Keratinocyte (primary cell): ENCODE data around the gene ITGB6.

ENCODE experiments used
- EZH2 ChIP-seq: IDR thresholded peaks from one replicate; pipeline ENCODE4 v1.6.1; 2012; ENCODE audit warnings: inconsistent platforms, mild to moderate bottlenecking, low read length, moderate library complexity
- TF ChIP-seq, protein P1 (sequence below), 3 experiments: IDR thresholded peaks in 1 of 3; conservative IDR thresholded peaks in 1 of 3; optimal IDR thresholded peaks in 1 of 3; 2 replicates in 2 of 3; 3 replicates in 1 of 3; pipeline versions ENCODE3 to v1.5.1; 2011; ENCODE audit warnings: low read length in 3 of 3, mild to moderate bottlenecking in 3 of 3, moderate library complexity in 2 of 3, control low read depth in 1 of 3, inconsistent platforms in 1 of 3; ENCODE audit not compliant: insufficient read depth in 2 of 3; ENCODE audit errors: extremely low read depth in 1 of 3

GRCh38 chr2:160242893-160243564 is 43.0 kb upstream of the ITGB6 start:
- TF ChIP-seq, protein P1, sequence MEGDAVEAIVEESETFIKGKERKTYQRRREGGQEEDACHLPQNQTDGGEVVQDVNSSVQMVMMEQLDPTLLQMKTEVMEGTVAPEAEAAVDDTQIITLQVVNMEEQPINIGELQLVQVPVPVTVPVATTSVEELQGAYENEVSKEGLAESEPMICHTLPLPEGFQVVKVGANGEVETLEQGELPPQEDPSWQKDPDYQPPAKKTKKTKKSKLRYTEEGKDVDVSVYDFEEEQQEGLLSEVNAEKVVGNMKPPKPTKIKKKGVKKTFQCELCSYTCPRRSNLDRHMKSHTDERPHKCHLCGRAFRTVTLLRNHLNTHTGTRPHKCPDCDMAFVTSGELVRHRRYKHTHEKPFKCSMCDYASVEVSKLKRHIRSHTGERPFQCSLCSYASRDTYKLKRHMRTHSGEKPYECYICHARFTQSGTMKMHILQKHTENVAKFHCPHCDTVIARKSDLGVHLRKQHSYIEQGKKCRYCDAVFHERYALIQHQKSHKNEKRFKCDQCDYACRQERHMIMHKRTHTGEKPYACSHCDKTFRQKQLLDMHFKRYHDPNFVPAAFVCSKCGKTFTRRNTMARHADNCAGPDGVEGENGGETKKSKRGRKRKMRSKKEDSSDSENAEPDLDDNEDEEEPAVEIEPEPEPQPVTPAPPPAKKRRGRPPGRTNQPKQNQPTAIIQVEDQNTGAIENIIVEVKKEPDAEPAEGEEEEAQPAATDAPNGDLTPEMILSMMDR (optimal IDR thresholded peaks at IDR 0.05 in 1 of 3, IDR thresholded peaks at IDR 0.05 in 1 of 3, conservative IDR thresholded peaks at IDR 0.05 in 1 of 3; ENCODE audit: extremely low read depth in 1 of 3, insufficient read depth in 2 of 3, low read length in 3 of 3) = no peak
- no peak for TF ChIP-seq EZH2
